Body of pancreas (tissue), 4 donors: ENCODE measurements around the gene LTA.

Experiments
- POLR2A ChIP-seq, 3 donors: fragments of 450-650 bp; IDR thresholded peaks; one replicate each; pipeline ENCODE4 v1.6.1; 2016; ENCODE audit warnings: antibody characterized with exemption in 3 of 3, mild to moderate bottlenecking in 2 of 3
- TF ChIP-seq, protein P1 (sequence below), 7 experiments: fragments of 450-650 bp in 4 of 7; fragments of 200-600 bp in 3 of 7; sonication (generic) in 3 of 7; IDR thresholded peaks; one replicate each; pipeline ENCODE4 v1.5.1; 2016 to 2019; ENCODE audit warnings: antibody characterized with exemption in 7 of 7

DNA sequence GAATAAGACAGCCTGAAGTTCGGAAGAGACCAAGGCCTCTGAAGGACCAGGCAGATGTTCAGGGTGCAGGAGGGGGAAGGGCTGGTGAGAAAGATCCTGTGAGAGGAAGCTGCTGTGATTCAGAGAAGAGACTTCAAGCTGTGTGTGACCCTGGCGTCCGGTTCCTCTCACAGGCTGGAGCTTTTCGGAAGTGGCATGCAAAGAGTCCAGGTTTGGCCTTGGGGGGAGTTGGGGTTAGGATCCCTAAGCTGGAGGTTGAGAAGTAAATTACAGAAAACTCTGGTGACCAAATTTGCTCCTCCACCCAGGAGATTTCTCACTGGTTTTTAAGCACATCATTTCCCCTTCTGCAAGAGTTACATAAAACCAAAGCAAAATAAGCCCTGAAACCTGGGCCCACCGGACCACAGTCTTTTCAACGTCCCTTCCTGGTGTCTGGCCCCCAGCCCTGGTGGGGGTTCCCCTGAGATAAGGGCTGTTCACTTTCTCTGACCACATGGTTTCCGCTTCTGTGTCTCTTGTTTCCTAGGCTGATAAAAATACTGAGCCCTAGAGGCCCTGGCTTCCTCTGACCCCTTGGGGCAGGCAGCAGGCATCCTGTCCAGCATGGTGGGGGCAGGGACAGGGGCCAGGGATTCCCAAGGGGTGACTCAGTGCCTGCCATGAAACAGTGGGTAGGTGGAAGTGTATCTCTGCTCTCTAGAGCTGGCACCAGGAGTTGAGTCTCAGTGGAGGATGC lies 12.0 kb upstream of the LTA start:
- TF ChIP-seq, protein P1, sequence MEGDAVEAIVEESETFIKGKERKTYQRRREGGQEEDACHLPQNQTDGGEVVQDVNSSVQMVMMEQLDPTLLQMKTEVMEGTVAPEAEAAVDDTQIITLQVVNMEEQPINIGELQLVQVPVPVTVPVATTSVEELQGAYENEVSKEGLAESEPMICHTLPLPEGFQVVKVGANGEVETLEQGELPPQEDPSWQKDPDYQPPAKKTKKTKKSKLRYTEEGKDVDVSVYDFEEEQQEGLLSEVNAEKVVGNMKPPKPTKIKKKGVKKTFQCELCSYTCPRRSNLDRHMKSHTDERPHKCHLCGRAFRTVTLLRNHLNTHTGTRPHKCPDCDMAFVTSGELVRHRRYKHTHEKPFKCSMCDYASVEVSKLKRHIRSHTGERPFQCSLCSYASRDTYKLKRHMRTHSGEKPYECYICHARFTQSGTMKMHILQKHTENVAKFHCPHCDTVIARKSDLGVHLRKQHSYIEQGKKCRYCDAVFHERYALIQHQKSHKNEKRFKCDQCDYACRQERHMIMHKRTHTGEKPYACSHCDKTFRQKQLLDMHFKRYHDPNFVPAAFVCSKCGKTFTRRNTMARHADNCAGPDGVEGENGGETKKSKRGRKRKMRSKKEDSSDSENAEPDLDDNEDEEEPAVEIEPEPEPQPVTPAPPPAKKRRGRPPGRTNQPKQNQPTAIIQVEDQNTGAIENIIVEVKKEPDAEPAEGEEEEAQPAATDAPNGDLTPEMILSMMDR (IDR thresholded peaks at IDR 0.05), result no peak
- no peak for TF ChIP-seq POLR2A (IDR thresholded peaks at IDR 0.05)
